B cell (primary cell): ENCODE results near the gene ATP1B3. TPM values are rescaled to one million over a fixed set of nuclear protein-coding genes. Genes with fewer than 3 reads are reported as not detected.
A peak's percentile ranks its signal among the peaks of the same experiment; 100 is the strongest.

Source experiments
- ATAC-seq: fragments of 200-7000 bp; cut with Tn5 transposase; one replicate; pipeline ENCODE4 v1.10.0; 2021; ENCODE audit warnings: low read depth, mild to moderate bottlenecking, moderate number of reproducible peaks, moderate library complexity
- CTCF ChIA-PET: fragments of 350-600 bp; sonication (Branson Sonifier 250); formaldehyde crosslinking; loops from one replicate; lab custom pipeline; 2021; ENCODE audit warnings: antibody characterized with exemption, inconsistent platforms; lab: Charles Lee
- POLR2A ChIA-PET: fragments of 350-600 bp; sonication (Branson Sonifier 250); formaldehyde crosslinking; loops from one replicate; lab custom pipeline; 2021; ENCODE audit warnings: antibody characterized with exemption; lab: Charles Lee
- DNase-seq: peaks from one replicate; pipeline ENCODE4 v3.0.0; 2013
- H2AFZ ChIP-seq: 2 replicates; pipeline ENCODE4 v1.6.1; 2012; ENCODE audit warnings: mild to moderate bottlenecking, low read depth, low read length; ENCODE audit not compliant: insufficient read depth, poor library complexity, severe bottlenecking
- H3K27ac ChIP-seq, 2 donors: 1 replicate in 1 of 2; 2 replicates in 1 of 2; pipeline ENCODE4 v1.5.1; 2012 to 2013; ENCODE audit warnings: low read length in 2 of 2, mild to moderate bottlenecking in 2 of 2, moderate library complexity in 1 of 2
- H3K27me3 ChIP-seq, 4 experiments: fragments of 200-600 bp in 1 of 4; sonication (generic) in 1 of 4; replicated peaks in 1 of 4; 1 replicate in 2 of 4; 2 replicates in 2 of 4; pipeline versions ENCODE4 v1.6.1 to v1.7.0; 2013 to 2016; ENCODE audit warnings: low read length in 3 of 4, mild to moderate bottlenecking in 2 of 4, mixed read lengths in 1 of 4, moderate library complexity in 1 of 4; ENCODE audit not compliant: insufficient read depth in 4 of 4, control insufficient read depth in 3 of 4; ENCODE audit errors: control extremely low read depth in 1 of 4
- H3K36me3 ChIP-seq, 2 experiments: replicated peaks in 1 of 2; 1 replicate in 1 of 2; 2 replicates in 1 of 2; pipeline versions ENCODE4 v1.6.1 to v1.7.1; 2013; ENCODE audit warnings: low read length in 1 of 2; ENCODE audit not compliant: insufficient read depth in 2 of 2, control insufficient read depth in 1 of 2; ENCODE audit errors: control extremely low read depth in 1 of 2, extremely low read depth in 1 of 2
- H3K4me1 ChIP-seq, 2 donors: fragments of 200-600 bp in 1 of 2; sonication (generic) in 1 of 2; 1 replicate in 1 of 2; 2 replicates in 1 of 2; pipeline versions ENCODE4 v1.5.1 to v1.6.1; 2013 to 2017; ENCODE audit warnings: low read length in 2 of 2; ENCODE audit not compliant: control insufficient read depth in 2 of 2, insufficient read depth in 2 of 2
- H3K4me2 ChIP-seq: replicated peaks from 2 replicates; pipeline ENCODE3; 2012; ENCODE audit warnings: mild to moderate bottlenecking, low read depth, low read length; ENCODE audit not compliant: poor library complexity, severe bottlenecking
- H3K4me3 ChIP-seq, 5 experiments: fragments of 200-600 bp in 1 of 5; sonication (generic) in 1 of 5; 1 replicate in 3 of 5; 2 replicates in 2 of 5; pipeline versions ENCODE4 v1.5.1 to v1.7.0; 2011 to 2016; ENCODE audit warnings: low read length in 4 of 5, mild to moderate bottlenecking in 4 of 5, low read depth in 2 of 5, control low read depth in 1 of 5, moderate library complexity in 1 of 5; ENCODE audit not compliant: insufficient read depth in 1 of 5; ENCODE audit errors: control extremely low read depth in 1 of 5, extremely low read depth in 1 of 5
- H3K79me2 ChIP-seq: fragments of 200-600 bp; sonication (generic); one replicate; pipeline ENCODE4 v1.6.0; 2016; ENCODE audit warnings: low read length; ENCODE audit not compliant: control insufficient read depth, insufficient read depth
- H3K9ac ChIP-seq: fragments of 200-600 bp; sonication (generic); 2 replicates; pipeline ENCODE4 v1.6.1; 2017; ENCODE audit warnings: mild to moderate bottlenecking, low read length, moderate library complexity
- H3K9me3 ChIP-seq, 3 donors: one replicate each; pipeline versions ENCODE4 v1.6.1 to v1.7.1; 2013; ENCODE audit warnings: low read length in 2 of 3; ENCODE audit not compliant: control insufficient read depth in 2 of 3, insufficient read depth in 1 of 3; ENCODE audit errors: control extremely low read depth in 1 of 3
- H4K20me1 ChIP-seq: 2 replicates; pipeline ENCODE4 v1.6.0; 2012; ENCODE audit warnings: mild to moderate bottlenecking, low read length; ENCODE audit not compliant: insufficient read depth, control insufficient read depth, poor library complexity, severe bottlenecking
- H3K27ac Mint-ChIP-seq: one replicate; pipeline ENCODE4 v1.8.0; 2021; ENCODE audit warnings: mixed read lengths
- H3K27me3 Mint-ChIP-seq: one replicate; pipeline ENCODE4 v1.8.0; 2021; ENCODE audit warnings: mixed read lengths
- H3K4me1 Mint-ChIP-seq: one replicate; pipeline ENCODE4 v1.8.0; 2021; ENCODE audit warnings: mixed read lengths
- H3K4me3 Mint-ChIP-seq: one replicate; pipeline ENCODE4 v1.8.0; 2021; ENCODE audit warnings: mixed read lengths
- H3K9me3 Mint-ChIP-seq: one replicate; pipeline ENCODE4 v1.8.0; 2022; ENCODE audit warnings: mixed read lengths; ENCODE audit not compliant: insufficient read depth
- EZH2 ChIP-seq: IDR thresholded peaks from 2 replicates; pipeline ENCODE4 v1.6.1; 2012; ENCODE audit warnings: borderline replicate concordance, low read depth, mild to moderate bottlenecking, moderate library complexity, low read length; ENCODE audit not compliant: insufficient read depth, poor library complexity, severe bottlenecking
- WGBS: methylation state at CpG from one replicate; pipeline ENCODE4 v1.1.5; 2013; ENCODE audit warnings: missing lambda C conversion rate; ENCODE audit not compliant: insufficient coverage; 5-methylcytosine and 5-hydroxymethylcytosine counted together
- intact Hi-C: fragments of 100-400 bp; cut with micrococcal nuclease; formaldehyde crosslinking; loops from one replicate; pipeline ENCODE4 v1.10.0; 2022
- polyA plus RNA-seq: library from polyadenylated mRNA; depleted of rRNA; stranded (reverse); fragments of >200 nt; gene quantifications from 2 replicates; pipeline ENCODE4 v1.2.3, GENCODE V29; 2012
- total RNA-seq, 2 donors: library from RNA; stranded (reverse); fragments of 120-200 nt in 1 of 2; gene quantifications; 1 replicate in 1 of 2; 2 replicates in 1 of 2; pipeline versions ENCODE4 v1.2.3 to v1.2.4, GENCODE V29; 2013 to 2022
- TF ChIP-seq, protein P1 (sequence below): fragments of 200-600 bp; IDR thresholded peaks from one replicate; pipeline ENCODE4 v1.8.0; 2022; ENCODE audit warnings: antibody characterized with exemption, mild to moderate bottlenecking

Gene ATP1B3
- total and polyA plus RNA-seq, 2 donors (not counting 1 experiment from before 2014, with no cell fraction given): 20.7 to 28.8 TPM

DNA sequence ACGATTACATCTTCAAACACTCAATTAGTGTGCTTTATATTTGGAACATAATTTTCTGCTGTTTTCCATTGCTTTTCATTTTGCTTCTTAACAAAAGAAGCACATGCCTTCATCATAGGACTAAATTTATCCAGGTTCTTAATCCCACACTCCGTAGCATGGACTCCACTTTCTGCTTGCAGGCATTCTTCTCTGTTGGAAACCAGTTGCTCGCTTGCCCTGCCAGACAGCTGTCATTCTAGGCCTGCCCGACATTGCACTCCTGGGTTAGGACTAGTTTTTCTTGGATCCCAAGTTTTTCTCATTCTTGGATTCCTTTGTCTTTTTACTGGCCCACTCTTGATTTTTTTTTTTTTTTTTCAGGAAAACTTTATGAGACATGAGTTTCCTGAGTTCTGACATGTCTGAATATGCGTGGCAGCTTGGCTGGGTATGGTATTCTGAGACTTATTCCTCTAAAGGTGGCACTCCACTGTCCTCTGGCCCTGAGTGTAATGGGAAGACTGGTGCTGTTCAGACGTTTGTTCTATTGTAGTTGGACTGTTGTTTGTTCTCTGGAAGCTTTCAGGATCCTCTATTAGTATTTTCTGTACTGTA is 6.3 kb upstream of the ATP1B3 start:
- DNase-seq (no peak), ATAC-seq (no peak)
- intact Hi-C loops: loop anchor here (10.0 kb wide), 1 partner anchor 355 kb away; the partner anchor contains the start of gene GK5
- H3K27ac ChIP-seq: no peak overlapping the region
- H3K4me2 ChIP-seq: no peak overlapping the region
- H3K79me2 ChIP-seq: no peaks in the 10 kb centered on the region
- H3K4me1 ChIP-seq: peaks cover under 1 to 4% of the 10 kb centered on the region in 2 donors
- POLR2A ChIA-PET: no interaction called here
- Mint-ChIP-seq H3K27ac (no peak overlapping the region), H3K27me3 (no peaks in the 10 kb centered on the region), H3K4me3 (no peak overlapping the region), H3K9me3 (no peaks in the 10 kb centered on the region), H3K4me1 (no peaks in the 10 kb centered on the region)
- no peak overlapping the region for H2AFZ ChIP-seq
- H3K27me3 ChIP-seq: no peaks in the 10 kb centered on the region
- no peak overlapping the region for H3K4me3 ChIP-seq
- H3K9me3 ChIP-seq: no peaks in the 10 kb centered on the region
- 84% methylated on average over 5 of the region's 6 CpGs for WGBS
- TF ChIP-seq EZH2: no peak
- TF ChIP-seq, protein P1, sequence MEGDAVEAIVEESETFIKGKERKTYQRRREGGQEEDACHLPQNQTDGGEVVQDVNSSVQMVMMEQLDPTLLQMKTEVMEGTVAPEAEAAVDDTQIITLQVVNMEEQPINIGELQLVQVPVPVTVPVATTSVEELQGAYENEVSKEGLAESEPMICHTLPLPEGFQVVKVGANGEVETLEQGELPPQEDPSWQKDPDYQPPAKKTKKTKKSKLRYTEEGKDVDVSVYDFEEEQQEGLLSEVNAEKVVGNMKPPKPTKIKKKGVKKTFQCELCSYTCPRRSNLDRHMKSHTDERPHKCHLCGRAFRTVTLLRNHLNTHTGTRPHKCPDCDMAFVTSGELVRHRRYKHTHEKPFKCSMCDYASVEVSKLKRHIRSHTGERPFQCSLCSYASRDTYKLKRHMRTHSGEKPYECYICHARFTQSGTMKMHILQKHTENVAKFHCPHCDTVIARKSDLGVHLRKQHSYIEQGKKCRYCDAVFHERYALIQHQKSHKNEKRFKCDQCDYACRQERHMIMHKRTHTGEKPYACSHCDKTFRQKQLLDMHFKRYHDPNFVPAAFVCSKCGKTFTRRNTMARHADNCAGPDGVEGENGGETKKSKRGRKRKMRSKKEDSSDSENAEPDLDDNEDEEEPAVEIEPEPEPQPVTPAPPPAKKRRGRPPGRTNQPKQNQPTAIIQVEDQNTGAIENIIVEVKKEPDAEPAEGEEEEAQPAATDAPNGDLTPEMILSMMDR: no peak
- H4K20me1 ChIP-seq: no peaks in the 10 kb centered on the region
- CTCF ChIA-PET: interaction anchor here (0.6 kb wide), 1 partner anchor 614 kb away, joined by 5 read pairs; no protein-coding TSS in a partner anchor
- no peaks in the 10 kb centered on the region for H3K36me3 ChIP-seq
- no peak overlapping the region for H3K9ac ChIP-seq

- DNase-seq (peak; percentile 87), ATAC-seq (peak; percentile 63)
- peak overlapping the region; percentile 90 for H3K4me3 Mint-ChIP-seq
- Histone ChIP-seq H2AFZ (peak overlapping the region; percentile 94), H3K79me2 (peaks cover 26% of the 10 kb centered on the region), H4K20me1 (no peaks in the 10 kb centered on the region), H3K9ac (peak overlapping the region; percentile 97), H3K4me2 (peak overlapping the region; percentile 98), H3K36me3 (no peaks in the 10 kb centered on the region), H3K9me3 (no peaks in the 10 kb centered on the region), H3K27me3 (no peaks in the 10 kb centered on the region), H3K4me3 (peak overlapping the region; percentile 74 to 89 (median 79)), H3K27ac (peak overlapping the region; percentile 90 to 98), H3K4me1 (peaks cover 8 to 15% of the 10 kb centered on the region in 2 donors)
- H3K9me3 Mint-ChIP-seq: no peaks in the 10 kb centered on the region
- ChIA-PET CTCF (interaction anchor here (0.7 to 1.8 kb wide), 17 partner anchors 9 to 564 kb away, joined by 3 to 24 read pairs (median 4); partner anchors contain the start of gene RNF7), POLR2A (interaction anchor here (0.7 to 2.4 kb wide), 3 partner anchors 79 to 644 kb away, joined by 5 to 11 read pairs (median 9); partner anchors contain the start of genes PXYLP1 and RNF7)
- intact Hi-C loops: loop anchor here (1.0 to 10.0 kb wide), 6 partner anchors 37 to 702 kb away; partner anchors contain the start of genes ATR, GK5 and XRN1
- H3K27me3 Mint-ChIP-seq: no peaks in the 10 kb centered on the region
- H3K4me1 Mint-ChIP-seq: peaks cover 28% of the 10 kb centered on the region
- H3K27ac Mint-ChIP-seq: peak overlapping the region; percentile 90
- TF ChIP-seq, protein P1: peak; percentile 90
- TF ChIP-seq EZH2: no peak
- 0% methylated on average over 16 of the region's 19 CpGs for WGBS
Observed at GRCh38 chr3:141875374-141875892, 1.0 kb upstream of the ATP1B3 start.
